ENCODE data around the gene GSTO1. TPM values are rescaled to one million over a fixed set of nuclear protein-coding genes. Genes with fewer than 3 reads are reported as not detected.

Gene GSTO1
- total and polyA plus RNA-seq, 4 donors: 137 to 349 (median 211) TPM

GRCh38 chr10:104231784-104232612 lies 22.7 kb upstream of the GSTO1 start, which contains the start of gene CFAP43:
CFAP43 (minus strand) TSS chr10:104232364; CDS start chr10:104232246, 118 bp downstream.
- H3K4me1 ChIP-seq (ENCODE audit: control insufficient read depth in 4 of 4, insufficient read depth in 4 of 4, low read length in 3 of 4): peaks cover 1 to 16% (median 7%) of the 10 kb centered on the region in 4 donors
- no peaks in the 10 kb centered on the region for H3K36me3 ChIP-seq (ENCODE audit: control insufficient read depth in 4 of 4, insufficient read depth in 3 of 4, low read depth in 1 of 4, low read length in 3 of 4)
- H3K9ac ChIP-seq (ENCODE audit: low read depth in 1 of 2, low read length in 2 of 2): peak within 1 kb of the TSS; percentile 40 to 58
- H3K27me3 ChIP-seq (ENCODE audit: control insufficient read depth in 4 of 4, insufficient read depth in 4 of 4, low read length in 3 of 4): no peaks in the 10 kb centered on the region
- no peaks in the 10 kb centered on the region for H3K9me3 ChIP-seq (ENCODE audit: control insufficient read depth in 4 of 4, low read length in 3 of 4)
- peak; percentile 100 for DNase-seq (ENCODE audit: low spot score)
- TF ChIP-seq FOXA1 (IDR thresholded peaks at IDR 0.05) (peak; percentile 51), SP1 (IDR thresholded peaks at IDR 0.05) (peak; percentile 93), GABPA (IDR thresholded peaks at IDR 0.05 in 1 of 2, conservative IDR thresholded peaks at IDR 0.05 in 1 of 2) (no peak), FOXA2 (IDR thresholded peaks at IDR 0.05) (peak; percentile 12), EGR1 (IDR thresholded peaks at IDR 0.05; ENCODE audit: low read depth in 2 of 2) (no peak), CTCF (IDR thresholded peaks at IDR 0.05; ENCODE audit: low read depth, low read length, missing input control) (no peak)
- peak within 1 kb of the TSS in 1 of 2 donors; percentile 38 for H3K27ac ChIP-seq (ENCODE audit: low read depth in 1 of 2, low read length in 2 of 2)
- WGBS: under 1% methylated on average over 60 of the region's 60 CpGs
- H3K4me3 ChIP-seq (ENCODE audit: low read depth in 1 of 3, low read length in 3 of 3): peak within 1 kb of the TSS; percentile 78 to 84 (median 84)

GRCh38 chr10:104232613-104233102 lies 22.0 kb upstream of the GSTO1 start:
- 4% methylated on average over 20 of the region's 20 CpGs for WGBS
- Histone ChIP-seq H3K9ac (ENCODE audit: low read depth in 1 of 2, low read length in 2 of 2) (peak overlapping the region in 1 of 2 donors; percentile 58), H3K27me3 (ENCODE audit: control insufficient read depth in 4 of 4, insufficient read depth in 4 of 4, low read length in 3 of 4) (no peaks in the 10 kb centered on the region), H3K9me3 (ENCODE audit: control insufficient read depth in 4 of 4, low read length in 3 of 4) (no peaks in the 10 kb centered on the region), H3K4me3 (ENCODE audit: low read depth in 1 of 3, low read length in 3 of 3) (peak overlapping the region; percentile 78 to 84 (median 79)), H3K27ac (ENCODE audit: low read depth in 1 of 2, low read length in 2 of 2) (peak overlapping the region in 1 of 2 donors; percentile 38), H3K36me3 (ENCODE audit: control insufficient read depth in 4 of 4, insufficient read depth in 3 of 4, low read depth in 1 of 4, low read length in 3 of 4) (no peaks in the 10 kb centered on the region), H3K4me1 (ENCODE audit: control insufficient read depth in 4 of 4, insufficient read depth in 4 of 4, low read length in 3 of 4) (peaks cover 1 to 16% (median 7%) of the 10 kb centered on the region in 4 donors)
- no peak for DNase-seq (ENCODE audit: low spot score)
- TF ChIP-seq RXRA (IDR thresholded peaks at IDR 0.05): peak in 1 of 2 donors; percentile 39
- TF ChIP-seq ZBTB33 (IDR thresholded peaks at IDR 0.05): no peak
- TF ChIP-seq YY1 (IDR thresholded peaks at IDR 0.05): peak; percentile 47
- TF ChIP-seq HNF4A (conservative IDR thresholded peaks at IDR 0.05): peak; percentile 25 to 57

- no peaks in the 10 kb centered on the region for H3K36me3 ChIP-seq (ENCODE audit: control insufficient read depth in 4 of 4, insufficient read depth in 3 of 4, low read depth in 1 of 4, low read length in 3 of 4)
- H3K9ac ChIP-seq (ENCODE audit: low read depth in 1 of 2, low read length in 2 of 2): no peak overlapping the region
- no peak for DNase-seq (ENCODE audit: low spot score)
- H3K4me1 ChIP-seq (ENCODE audit: control insufficient read depth in 4 of 4, insufficient read depth in 4 of 4, low read length in 3 of 4): peaks cover 1 to 16% (median 7%) of the 10 kb centered on the region in 4 donors
- WGBS: 47% methylated on average over 1 of the region's 1 CpG
- H3K4me3 ChIP-seq (ENCODE audit: low read depth in 1 of 3, low read length in 3 of 3): no peak overlapping the region
- H3K9me3 ChIP-seq (ENCODE audit: control insufficient read depth in 4 of 4, low read length in 3 of 4): no peaks in the 10 kb centered on the region
- no peak overlapping the region for H3K27ac ChIP-seq (ENCODE audit: low read depth in 1 of 2, low read length in 2 of 2)
- no peaks in the 10 kb centered on the region for H3K27me3 ChIP-seq (ENCODE audit: control insufficient read depth in 4 of 4, insufficient read depth in 4 of 4, low read length in 3 of 4)
- TF ChIP-seq GABPA (IDR thresholded peaks at IDR 0.05 in 1 of 2, conservative IDR thresholded peaks at IDR 0.05 in 1 of 2) (no peak), ATF3 (IDR thresholded peaks at IDR 0.05) (no peak), TAF1 (conservative IDR thresholded peaks at IDR 0.05) (no peak), JUND (IDR thresholded peaks at IDR 0.05) (no peak), RAD21 (IDR thresholded peaks at IDR 0.05) (no peak), EGR1 (IDR thresholded peaks at IDR 0.05; ENCODE audit: low read depth in 2 of 2) (no peak), REST (IDR thresholded peaks at IDR 0.05) (no peak), FOXA1 (IDR thresholded peaks at IDR 0.05) (no peak), NR2F2 (IDR thresholded peaks at IDR 0.05) (no peak), CTCF (IDR thresholded peaks at IDR 0.05; ENCODE audit: low read depth, low read length, missing input control) (no peak), RXRA (IDR thresholded peaks at IDR 0.05) (no peak)
Observed at GRCh38 chr10:104233817-104234216, 20.9 kb upstream of the GSTO1 start.
